ENCODE data around the gene CHCHD3. TPM values are rescaled to one million over a fixed set of nuclear protein-coding genes. Genes with fewer than 3 reads are reported as not detected.

CHCHD3 gene
- total RNA-seq, 1 experiment from 2014 or later: 149 TPM

- Histone ChIP-seq H2AFZ (ENCODE audit: low read length) (peak overlapping the region; percentile 93), H3K9me2 (replicated peaks; ENCODE audit: low read length) (no peaks in the 10 kb centered on the region), H3K9ac (ENCODE audit: low read length) (peak overlapping the region; percentile 96), H3K4me1 (ENCODE audit: insufficient read depth, low read length) (no peaks in the 10 kb centered on the region), H3K4me3 (ENCODE audit: low read length) (peak overlapping the region; percentile 89), H3K27ac (ENCODE audit: low read length) (no peak overlapping the region), H3K79me2 (ENCODE audit: low read length) (peaks cover 58% of the 10 kb centered on the region), H4K20me1 (ENCODE audit: low read length) (0 out of 2 replicates have a peak, but pooled peaks cover 9% of the 10 kb centered on the region), H3K9me3 (ENCODE audit: low read length) (no peaks in the 10 kb centered on the region), H3K27me3 (ENCODE audit: low read length) (0 out of 2 replicates have a peak, but pooled peaks cover 8% of the 10 kb centered on the region), H3K4me2 (ENCODE audit: low read length) (peak overlapping the region; percentile 99), H3F3A (ENCODE audit: low read length, unreplicated experiment) (no peaks in the 10 kb centered on the region), H3K36me3 (ENCODE audit: low read depth, low read length) (no peaks in the 10 kb centered on the region)
- CTCF ChIA-PET: interaction anchor here (0.6 kb wide), 1 partner anchor 524 kb away, joined by 6 read pairs; no protein-coding TSS in a partner anchor
- ATAC-seq: peak; percentile 3; the same call in 1 of the 2 replicates
- intact Hi-C loops (cut with micrococcal nuclease): loop anchor here (1.0 kb wide), 1 partner anchor 353 kb away; no protein-coding TSS in a partner anchor
- TF ChIP-seq EZH2phosphoT487 (IDR thresholded peaks at IDR 0.05; ENCODE audit: borderline replicate concordance, low read length) (no peak), EZH2 (IDR thresholded peaks at IDR 0.05; ENCODE audit: low read length, unreplicated experiment) (no peak), CTCF (conservative IDR thresholded peaks at IDR 0.05; ENCODE audit: low read depth, low read length) (no peak)
- peak; percentile 14 for DNase-seq
- BruUV-seq (replicated peaks): no TSS peak
- POLR2A ChIA-PET (ENCODE audit: unreplicated experiment): no interaction called here
These were observed 731 bp downstream of the CHCHD3 start for GRCh38 chr7:133081119-133081598.

- H3F3A ChIP-seq (ENCODE audit: low read length, unreplicated experiment): no peaks in the 10 kb centered on the region
- ChIA-PET POLR2A (ENCODE audit: unreplicated experiment) (no interaction called here), CTCF (no interaction called here)
- intact Hi-C loops (cut with micrococcal nuclease): no loop called here
- peak overlapping the region; percentile 99 for H3K4me2 ChIP-seq (ENCODE audit: low read length)
- H3K27me3 ChIP-seq (ENCODE audit: low read length): no peaks in the 10 kb centered on the region
- no peak overlapping the region for H3K27ac ChIP-seq (ENCODE audit: low read length)
- H3K9ac ChIP-seq (ENCODE audit: low read length): no peak overlapping the region
- no peak for ATAC-seq
- no peaks in the 10 kb centered on the region for H3K4me1 ChIP-seq (ENCODE audit: insufficient read depth, low read length)
- no peak overlapping the region for H3K4me3 ChIP-seq (ENCODE audit: low read length)
- no peaks in the 10 kb centered on the region for H3K9me2 ChIP-seq (replicated peaks; ENCODE audit: low read length)
- no peaks in the 10 kb centered on the region for H3K9me3 ChIP-seq (ENCODE audit: low read length)
- H2AFZ ChIP-seq (ENCODE audit: low read length): no peak overlapping the region
- no TSS peak for BruUV-seq (replicated peaks)
- DNase-seq: no peak
- peaks cover 75% of the 10 kb centered on the region for H3K79me2 ChIP-seq (ENCODE audit: low read length)
- TF ChIP-seq EZH2phosphoT487 (IDR thresholded peaks at IDR 0.05; ENCODE audit: borderline replicate concordance, low read length) (no peak), CTCF (conservative IDR thresholded peaks at IDR 0.05; ENCODE audit: low read depth, low read length) (no peak), EZH2 (IDR thresholded peaks at IDR 0.05; ENCODE audit: low read length, unreplicated experiment) (no peak)
- H4K20me1 ChIP-seq (ENCODE audit: low read length): 0 out of 2 replicates have a peak, but pooled peaks cover 13% of the 10 kb centered on the region
- H3K36me3 ChIP-seq (ENCODE audit: low read depth, low read length): 0 out of 2 replicates have a peak, but pooled peaks cover 4% of the 10 kb centered on the region
These were observed 2.6 kb downstream of the CHCHD3 start for GRCh38 chr7:133079296-133079695.

GRCh38 chr7:133077394-133077793 lies 4.5 kb downstream of the CHCHD3 start:
- H3K9me3 ChIP-seq (ENCODE audit: low read length): no peaks in the 10 kb centered on the region
- DNase-seq (no peak), ATAC-seq (no peak)
- H3K9me2 ChIP-seq (replicated peaks; ENCODE audit: low read length): no peaks in the 10 kb centered on the region
- intact Hi-C loops (cut with micrococcal nuclease): no loop called here
- ChIA-PET POLR2A (ENCODE audit: unreplicated experiment) (no interaction called here), CTCF (no interaction called here)
- H2AFZ ChIP-seq (ENCODE audit: low read length): no peak overlapping the region
- peaks cover 88% of the 10 kb centered on the region for H3K79me2 ChIP-seq (ENCODE audit: low read length)
- no peak overlapping the region for H3K9ac ChIP-seq (ENCODE audit: low read length)
- TF ChIP-seq CTCF (conservative IDR thresholded peaks at IDR 0.05; ENCODE audit: low read depth, low read length) (no peak), EZH2 (IDR thresholded peaks at IDR 0.05; ENCODE audit: low read length, unreplicated experiment) (no peak), EZH2phosphoT487 (IDR thresholded peaks at IDR 0.05; ENCODE audit: borderline replicate concordance, low read length) (no peak)
- 0 out of 2 replicates have a peak, but pooled peaks cover 17% of the 10 kb centered on the region for H4K20me1 ChIP-seq (ENCODE audit: low read length)
- no TSS peak for BruUV-seq (replicated peaks)
- no peak overlapping the region for H3K4me3 ChIP-seq (ENCODE audit: low read length)
- H3K4me2 ChIP-seq (ENCODE audit: low read length): no peak overlapping the region
- no peaks in the 10 kb centered on the region for H3K4me1 ChIP-seq (ENCODE audit: insufficient read depth, low read length)
- no peaks in the 10 kb centered on the region for H3K27me3 ChIP-seq (ENCODE audit: low read length)
- 0 out of 2 replicates have a peak, but pooled peaks cover 4% of the 10 kb centered on the region for H3K36me3 ChIP-seq (ENCODE audit: low read depth, low read length)
- H3K27ac ChIP-seq (ENCODE audit: low read length): no peak overlapping the region
- H3F3A ChIP-seq (ENCODE audit: low read length, unreplicated experiment): no peaks in the 10 kb centered on the region
